Stomach smooth muscle (tissue), 2 donors: ENCODE results near the gene LRRC42.

ENCODE experiments used
- H3K27ac ChIP-seq: one replicate; pipeline ENCODE4 v1.7.0; 2013; ENCODE audit warnings: mild to moderate bottlenecking, low read length, inconsistent platforms
- H3K27me3 ChIP-seq, 2 donors: one replicate each; pipeline ENCODE4 v1.7.0; 2013; ENCODE audit warnings: low read length in 2 of 2; ENCODE audit not compliant: insufficient read depth in 2 of 2, control insufficient read depth in 1 of 2
- H3K36me3 ChIP-seq, 2 donors: one replicate each; pipeline ENCODE4 v1.7.0; 2013; ENCODE audit warnings: low read length in 2 of 2; ENCODE audit not compliant: control insufficient read depth in 2 of 2, insufficient read depth in 2 of 2
- H3K4me1 ChIP-seq: one replicate; pipeline ENCODE4 v1.7.0; 2013; ENCODE audit warnings: low read length; ENCODE audit not compliant: control insufficient read depth, insufficient read depth
- H3K4me3 ChIP-seq, 2 donors: one replicate each; pipeline ENCODE4 v1.7.0; 2013; ENCODE audit warnings: low read length in 2 of 2
- H3K9ac ChIP-seq, 2 donors: one replicate each; pipeline ENCODE4 v1.7.0; 2013; ENCODE audit warnings: low read length in 2 of 2, mild to moderate bottlenecking in 1 of 2
- H3K9me3 ChIP-seq, 2 donors: one replicate each; pipeline ENCODE4 v1.7.0; 2013; ENCODE audit warnings: low read length in 2 of 2; ENCODE audit not compliant: control insufficient read depth in 2 of 2
- donor health status: healthy.
- donor health status: Pancreatic carcinoma.

LRRC42 gene

GRCh38 chr1:54006508-54006907, 60.4 kb downstream of the LRRC42 start:
- H3K36me3 ChIP-seq = no peaks in the 10 kb centered on the region
- peaks cover 0 to 9% of the 10 kb centered on the region in 2 donors for H3K27me3 ChIP-seq
- no peak overlapping the region for H3K9ac ChIP-seq
- no peaks in the 10 kb centered on the region for H3K4me1 ChIP-seq
- no peak overlapping the region for H3K27ac ChIP-seq
- no peak overlapping the region for H3K4me3 ChIP-seq
- no peaks in the 10 kb centered on the region for H3K9me3 ChIP-seq

GRCh38 chr1:54007613-54008012, 61.5 kb downstream of the LRRC42 start:
- Histone ChIP-seq H3K9ac (no peak overlapping the region), H3K27me3 (peaks cover 0 to 11% of the 10 kb centered on the region in 2 donors), H3K36me3 (no peaks in the 10 kb centered on the region), H3K9me3 (no peaks in the 10 kb centered on the region), H3K4me1 (no peaks in the 10 kb centered on the region), H3K27ac (no peak overlapping the region), H3K4me3 (no peak overlapping the region)

GRCh38 chr1:54008876-54009275, 62.7 kb downstream of the LRRC42 start:
- Histone ChIP-seq H3K4me1 (no peaks in the 10 kb centered on the region), H3K9ac (no peak overlapping the region), H3K9me3 (no peaks in the 10 kb centered on the region), H3K36me3 (no peaks in the 10 kb centered on the region), H3K27ac (no peak overlapping the region), H3K27me3 (peaks cover 4 to 13% of the 10 kb centered on the region in 2 donors), H3K4me3 (no peak overlapping the region)

- Histone ChIP-seq H3K27me3 (peaks cover 4 to 13% of the 10 kb centered on the region in 2 donors), H3K36me3 (no peaks in the 10 kb centered on the region), H3K9me3 (no peaks in the 10 kb centered on the region), H3K4me3 (no peak overlapping the region), H3K27ac (no peak overlapping the region), H3K9ac (no peak overlapping the region), H3K4me1 (no peaks in the 10 kb centered on the region)
These were observed 63.3 kb downstream of the LRRC42 start for GRCh38 chr1:54009406-54009805.

GRCh38 chr1:54010415-54011117, 64.4 kb downstream of the LRRC42 start:
- H3K27me3 ChIP-seq = peaks cover 8 to 13% of the 10 kb centered on the region in 2 donors
- no peaks in the 10 kb centered on the region for H3K36me3 ChIP-seq
- no peaks in the 10 kb centered on the region for H3K4me1 ChIP-seq
- no peak overlapping the region for H3K4me3 ChIP-seq
- no peak overlapping the region for H3K27ac ChIP-seq
- no peak overlapping the region for H3K9ac ChIP-seq
- no peaks in the 10 kb centered on the region for H3K9me3 ChIP-seq

- H3K4me3 ChIP-seq = no peak overlapping the region
- no peaks in the 10 kb centered on the region for H3K4me1 ChIP-seq
- no peak overlapping the region for H3K9ac ChIP-seq
- H3K9me3 ChIP-seq = no peaks in the 10 kb centered on the region
- no peaks in the 10 kb centered on the region for H3K36me3 ChIP-seq
- H3K27ac ChIP-seq = no peak overlapping the region
- H3K27me3 ChIP-seq = peaks cover 8 to 15% of the 10 kb centered on the region in 2 donors
These were observed 65.3 kb downstream of the LRRC42 start for GRCh38 chr1:54011316-54012007.

GRCh38 chr1:54012008-54012325, 65.8 kb downstream of the LRRC42 start:
- Histone ChIP-seq H3K9ac (no peak overlapping the region), H3K36me3 (no peaks in the 10 kb centered on the region), H3K9me3 (no peaks in the 10 kb centered on the region), H3K27ac (no peak overlapping the region), H3K4me1 (no peaks in the 10 kb centered on the region), H3K4me3 (no peak overlapping the region), H3K27me3 (peaks cover 8 to 15% of the 10 kb centered on the region in 2 donors)

GRCh38 chr1:54012863-54013262, 66.7 kb downstream of the LRRC42 start:
- Histone ChIP-seq H3K4me1 (no peaks in the 10 kb centered on the region), H3K9ac (no peak overlapping the region), H3K36me3 (no peaks in the 10 kb centered on the region), H3K9me3 (no peaks in the 10 kb centered on the region), H3K4me3 (no peak overlapping the region), H3K27me3 (peaks cover 8 to 15% of the 10 kb centered on the region in 2 donors), H3K27ac (no peak overlapping the region)

GRCh38 chr1:54013393-54014008, 67.4 kb downstream of the LRRC42 start:
- Histone ChIP-seq H3K36me3 (no peaks in the 10 kb centered on the region), H3K27ac (no peak overlapping the region), H3K9ac (no peak overlapping the region), H3K4me1 (no peaks in the 10 kb centered on the region), H3K9me3 (no peaks in the 10 kb centered on the region), H3K27me3 (peaks cover 8 to 18% of the 10 kb centered on the region in 2 donors), H3K4me3 (no peak overlapping the region)

- H3K27me3 ChIP-seq = peaks cover 8 to 16% of the 10 kb centered on the region in 2 donors
- H3K9ac ChIP-seq = no peak overlapping the region
- H3K27ac ChIP-seq = no peak overlapping the region
- no peaks in the 10 kb centered on the region for H3K36me3 ChIP-seq
- H3K4me1 ChIP-seq = no peaks in the 10 kb centered on the region
- H3K4me3 ChIP-seq = no peak overlapping the region
- no peaks in the 10 kb centered on the region for H3K9me3 ChIP-seq
These were observed 68.0 kb downstream of the LRRC42 start for GRCh38 chr1:54014009-54014629.
